Ishikawa (cell line): ENCODE results near the gene RBBP7.

ENCODE experiments used
- CEBPB ChIP-seq: IDR thresholded peaks from 2 replicates; pipeline ENCODE4 v1.6.1; 2012
- CREB1 ChIP-seq: IDR thresholded peaks from 2 replicates; pipeline ENCODE4 v1.6.1; 2012; ENCODE audit warnings: low read depth
- EGR1 ChIP-seq: IDR thresholded peaks from 2 replicates; pipeline ENCODE4 v1.6.1; 2012
- EP300 ChIP-seq: IDR thresholded peaks from 2 replicates; pipeline ENCODE4 v1.6.1; 2012; ENCODE audit warnings: borderline replicate concordance
- FOXM1 ChIP-seq: IDR thresholded peaks from 2 replicates; pipeline ENCODE4 v1.6.1; 2012; ENCODE audit warnings: low read depth, borderline replicate concordance
- NFIC ChIP-seq: IDR thresholded peaks from 2 replicates; pipeline ENCODE4 v1.6.1; 2012
- RAD21 ChIP-seq: IDR thresholded peaks from 2 replicates; pipeline ENCODE4 v1.6.1; 2012; ENCODE audit warnings: low read depth
- TAF1 ChIP-seq: IDR thresholded peaks from 2 replicates; pipeline ENCODE4 v1.6.1; 2012; ENCODE audit warnings: low read depth, mild to moderate bottlenecking
- TCF12 ChIP-seq: IDR thresholded peaks from 2 replicates; pipeline ENCODE4 v1.6.1; 2012; ENCODE audit warnings: low read depth
- TEAD4 ChIP-seq: IDR thresholded peaks from 2 replicates; pipeline ENCODE4 v1.6.1; 2012
- YY1 ChIP-seq: IDR thresholded peaks from 2 replicates; pipeline ENCODE4 v1.6.1; 2012; ENCODE audit warnings: low read depth
- ZBTB7A ChIP-seq: IDR thresholded peaks from 2 replicates; pipeline ENCODE4 v1.6.1; 2012; ENCODE audit warnings: low read depth
- TF ChIP-seq, protein P1 (sequence below): IDR thresholded peaks from 2 replicates; pipeline ENCODE4 v1.6.1; 2012; ENCODE audit warnings: low read depth, mild to moderate bottlenecking
- TF ChIP-seq, protein P2 (sequence below): IDR thresholded peaks from 2 replicates; pipeline ENCODE4 v1.6.1; 2012
- TF ChIP-seq, protein P3 (sequence below): IDR thresholded peaks from 2 replicates; pipeline ENCODE4 v1.6.1; 2012

The RBBP7 gene

DNA sequence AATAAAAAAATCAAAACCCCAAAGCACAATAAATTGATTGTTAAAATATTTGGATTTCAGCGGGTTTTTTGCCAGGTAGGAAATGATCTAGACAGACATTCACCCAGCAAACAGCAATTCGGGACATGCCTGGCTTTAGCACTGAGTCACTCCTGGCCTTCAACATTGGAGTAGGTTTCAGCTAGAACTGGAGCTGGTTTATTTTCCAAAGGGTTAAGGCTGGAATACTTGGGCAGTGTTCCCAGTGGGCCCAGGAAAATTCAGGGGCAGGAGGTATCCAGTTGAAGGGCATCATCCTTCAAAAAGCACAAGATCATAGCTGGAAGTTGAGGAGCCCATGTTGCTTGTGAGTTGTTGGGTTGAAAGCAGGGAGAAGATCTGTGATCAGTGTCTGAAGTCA, 42.9 kb downstream of the RBBP7 start:
- TF ChIP-seq RAD21 (no peak), NFIC (no peak), EP300 (no peak), FOXM1 (no peak), CREB1 (no peak), YY1 (no peak), TAF1 (no peak)
- TF ChIP-seq, protein P1, sequence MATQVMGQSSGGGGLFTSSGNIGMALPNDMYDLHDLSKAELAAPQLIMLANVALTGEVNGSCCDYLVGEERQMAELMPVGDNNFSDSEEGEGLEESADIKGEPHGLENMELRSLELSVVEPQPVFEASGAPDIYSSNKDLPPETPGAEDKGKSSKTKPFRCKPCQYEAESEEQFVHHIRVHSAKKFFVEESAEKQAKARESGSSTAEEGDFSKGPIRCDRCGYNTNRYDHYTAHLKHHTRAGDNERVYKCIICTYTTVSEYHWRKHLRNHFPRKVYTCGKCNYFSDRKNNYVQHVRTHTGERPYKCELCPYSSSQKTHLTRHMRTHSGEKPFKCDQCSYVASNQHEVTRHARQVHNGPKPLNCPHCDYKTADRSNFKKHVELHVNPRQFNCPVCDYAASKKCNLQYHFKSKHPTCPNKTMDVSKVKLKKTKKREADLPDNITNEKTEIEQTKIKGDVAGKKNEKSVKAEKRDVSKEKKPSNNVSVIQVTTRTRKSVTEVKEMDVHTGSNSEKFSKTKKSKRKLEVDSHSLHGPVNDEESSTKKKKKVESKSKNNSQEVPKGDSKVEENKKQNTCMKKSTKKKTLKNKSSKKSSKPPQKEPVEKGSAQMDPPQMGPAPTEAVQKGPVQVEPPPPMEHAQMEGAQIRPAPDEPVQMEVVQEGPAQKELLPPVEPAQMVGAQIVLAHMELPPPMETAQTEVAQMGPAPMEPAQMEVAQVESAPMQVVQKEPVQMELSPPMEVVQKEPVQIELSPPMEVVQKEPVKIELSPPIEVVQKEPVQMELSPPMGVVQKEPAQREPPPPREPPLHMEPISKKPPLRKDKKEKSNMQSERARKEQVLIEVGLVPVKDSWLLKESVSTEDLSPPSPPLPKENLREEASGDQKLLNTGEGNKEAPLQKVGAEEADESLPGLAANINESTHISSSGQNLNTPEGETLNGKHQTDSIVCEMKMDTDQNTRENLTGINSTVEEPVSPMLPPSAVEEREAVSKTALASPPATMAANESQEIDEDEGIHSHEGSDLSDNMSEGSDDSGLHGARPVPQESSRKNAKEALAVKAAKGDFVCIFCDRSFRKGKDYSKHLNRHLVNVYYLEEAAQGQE, result no peak
- TF ChIP-seq, protein P2, sequence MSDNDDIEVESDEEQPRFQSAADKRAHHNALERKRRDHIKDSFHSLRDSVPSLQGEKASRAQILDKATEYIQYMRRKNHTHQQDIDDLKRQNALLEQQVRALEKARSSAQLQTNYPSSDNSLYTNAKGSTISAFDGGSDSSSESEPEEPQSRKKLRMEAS, result no peak

DNA sequence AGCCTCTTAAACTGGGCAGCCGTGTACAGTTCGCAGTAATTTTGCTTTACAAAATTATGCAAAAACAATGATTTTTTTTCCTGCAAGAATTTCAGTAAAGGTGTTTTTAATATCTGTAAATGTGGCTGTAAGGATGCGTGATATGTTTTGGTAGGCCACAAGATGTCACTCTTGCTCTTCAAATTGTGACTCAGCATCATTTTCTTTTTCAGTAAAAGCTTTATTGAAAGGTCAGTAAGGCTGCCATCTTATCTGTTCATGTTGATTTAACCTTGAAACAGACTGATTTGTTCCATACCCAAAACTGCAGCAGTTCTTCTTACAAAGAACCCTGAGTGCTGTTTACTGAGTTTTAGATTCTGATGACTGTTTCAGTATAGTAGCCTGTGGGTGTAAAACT, 44.0 kb downstream of the RBBP7 start:
- TF ChIP-seq RAD21 (peak; percentile 42; the same call in 1 of the 2 replicates), TAF1 (no peak)

DNA sequence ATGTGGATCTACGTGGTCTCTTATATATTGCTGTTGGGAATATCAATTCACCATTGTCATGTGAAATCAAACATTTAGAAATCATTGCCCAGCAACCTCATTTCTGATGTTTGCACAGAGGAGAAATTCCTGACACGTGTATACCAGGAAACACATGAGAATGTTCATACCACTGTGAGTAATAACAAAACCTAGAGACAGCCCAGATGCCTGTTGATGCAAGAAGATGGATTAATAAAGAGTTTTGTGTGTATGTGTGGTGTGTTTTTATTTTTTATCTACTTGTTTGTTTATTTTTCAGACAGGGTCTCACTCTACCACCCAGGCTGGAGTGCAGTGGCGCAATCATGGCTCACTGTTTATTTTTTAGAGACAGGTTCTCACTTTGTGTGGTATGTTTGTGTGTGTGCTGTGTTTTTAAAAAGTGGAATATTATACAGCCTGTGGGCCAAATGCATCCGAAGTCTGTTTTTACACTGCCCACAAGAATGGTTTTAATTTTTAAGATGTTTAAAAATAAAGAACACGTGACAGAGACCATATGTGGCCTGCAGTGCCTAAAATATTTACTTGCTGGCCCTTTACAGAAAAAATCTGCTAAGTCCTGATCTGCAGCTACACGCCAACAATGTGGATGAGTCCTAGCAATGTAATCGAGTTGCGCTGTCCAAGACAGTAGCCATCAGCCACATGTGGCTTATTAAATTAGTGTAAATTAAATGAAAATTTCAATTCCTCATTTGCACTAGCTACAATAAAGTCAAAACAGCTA, 44.7 kb downstream of the RBBP7 start:
- no peak for TF ChIP-seq NFIC
- no peak for TF ChIP-seq RAD21
- no peak for TF ChIP-seq FOXM1
- TF ChIP-seq EGR1, result no peak
- TF ChIP-seq, protein P3, sequence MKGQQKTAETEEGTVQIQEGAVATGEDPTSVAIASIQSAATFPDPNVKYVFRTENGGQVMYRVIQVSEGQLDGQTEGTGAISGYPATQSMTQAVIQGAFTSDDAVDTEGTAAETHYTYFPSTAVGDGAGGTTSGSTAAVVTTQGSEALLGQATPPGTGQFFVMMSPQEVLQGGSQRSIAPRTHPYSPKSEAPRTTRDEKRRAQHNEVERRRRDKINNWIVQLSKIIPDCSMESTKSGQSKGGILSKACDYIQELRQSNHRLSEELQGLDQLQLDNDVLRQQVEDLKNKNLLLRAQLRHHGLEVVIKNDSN, result no peak
- no peak for TF ChIP-seq YY1
- no peak for TF ChIP-seq EP300
- TF ChIP-seq CEBPB, result no peak
- TF ChIP-seq, protein P1, result no peak
- TF ChIP-seq TCF12, result no peak
- TF ChIP-seq ZBTB7A, result no peak
- TF ChIP-seq TAF1, result no peak
- no peak for TF ChIP-seq TEAD4

DNA sequence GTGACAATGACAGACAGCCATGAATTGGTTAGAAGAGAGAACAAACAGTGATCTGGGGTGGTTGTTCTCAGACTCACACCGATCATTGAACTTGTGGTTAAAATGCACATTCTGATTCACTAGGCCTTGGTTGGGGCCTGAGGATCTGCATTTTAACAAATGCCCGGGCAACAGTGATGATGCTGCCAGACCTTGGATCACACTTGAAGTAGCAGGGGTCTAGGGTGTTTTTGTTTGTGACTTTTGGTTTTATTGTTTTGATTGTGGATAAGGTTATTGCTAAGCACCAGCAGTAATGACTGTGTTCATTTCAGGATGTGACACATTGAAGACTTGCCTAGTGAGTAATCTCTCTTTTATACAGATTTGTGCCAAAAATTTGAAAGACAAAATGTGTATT, 47.4 kb downstream of the RBBP7 start:
- TF ChIP-seq CEBPB (no peak), TAF1 (no peak), EGR1 (no peak), TCF12 (no peak), EP300 (no peak), TEAD4 (no peak), RAD21 (no peak), NFIC (no peak), ZBTB7A (no peak), FOXM1 (no peak), CREB1 (no peak), YY1 (no peak)
- TF ChIP-seq, protein P3, result no peak
- TF ChIP-seq, protein P1, result no peak
- TF ChIP-seq, protein P2, result no peak
